Left lung (tissue), 10 donors: Measurements from ENCODE around the gene SETD1B. TPM values are rescaled to one million over a fixed set of nuclear protein-coding genes. Genes with fewer than 3 reads are reported as not detected.

ENCODE experiments used
- ATAC-seq: fragments of 200-7000 bp; cut with Tn5 transposase; one replicate; pipeline ENCODE4 v1.9.1; 2020; ENCODE audit warnings: moderate library complexity
- DNase-seq, 4 donors: peaks; one replicate each; pipeline ENCODE4 v3.0.0-alpha.2; 2013 to 2020
- H3K27ac ChIP-seq, 2 donors: fragments of 200-600 bp; sonication (generic) in 1 of 2; one replicate each; pipeline versions ENCODE4 v1.5.0 to v1.8.0; 2020 to 2021
- H3K27me3 ChIP-seq, 2 donors: fragments of 200-600 bp; sonication (generic) in 1 of 2; one replicate each; pipeline versions ENCODE4 v1.5.0 to v1.8.0; 2020 to 2021
- H3K36me3 ChIP-seq, 2 donors: fragments of 200-600 bp; sonication (generic) in 1 of 2; one replicate each; pipeline versions ENCODE4 v1.5.0 to v1.8.0; 2020 to 2021
- H3K4me1 ChIP-seq, 2 donors: fragments of 200-600 bp; one replicate each; pipeline ENCODE4 v1.8.0; 2021
- H3K4me3 ChIP-seq, 2 donors: fragments of 200-600 bp; sonication (generic) in 1 of 2; one replicate each; pipeline versions ENCODE4 v1.5.0 to v1.8.0; 2020 to 2021; ENCODE audit warnings: mild to moderate bottlenecking in 1 of 2
- H3K9me3 ChIP-seq, 2 donors: fragments of 200-600 bp; sonication (generic) in 1 of 2; one replicate each; pipeline versions ENCODE4 v1.5.0 to v1.8.0; 2020 to 2021
- intact Hi-C, 2 donors: fragments of 100-400 bp; cut with DNase I; formaldehyde crosslinking; loops; one replicate each; pipeline versions ENCODE4 v1.11.2 to v1.14.2; 2022
- polyA plus RNA-seq, 6 donors: library from polyadenylated mRNA; unstranded; fragments of 120-200 nt; gene quantifications; one replicate each; pipeline ENCODE4 v1.2.1, GENCODE V29; 2013; ENCODE audit not compliant: insufficient read length in 6 of 6
- total RNA-seq, 2 donors: library from RNA; stranded (reverse); fragmentation: NEBNext Ultra II Directional; extraction: Animal tissue kit (Norgen Biotek cat#: 25700); gene quantifications; one replicate each; pipeline ENCODE4 v1.2.1, GENCODE V29; 2021
- TF ChIP-seq, protein P1 (sequence below), 2 donors: fragments of 200-600 bp; sonication (generic) in 1 of 2; IDR thresholded peaks; one replicate each; pipeline versions ENCODE4 v1.5.0 to v1.8.0; 2021; ENCODE audit warnings: antibody characterized with exemption in 2 of 2
- donor health status: DM: no; HTN: yes; CAD: no.
- donor health status: DM: no; HTN: no; CAD: no.

The SETD1B gene
- total and polyA plus RNA-seq, 8 donors, result 12.1 to 23.4 (median 16.0) TPM

DNA sequence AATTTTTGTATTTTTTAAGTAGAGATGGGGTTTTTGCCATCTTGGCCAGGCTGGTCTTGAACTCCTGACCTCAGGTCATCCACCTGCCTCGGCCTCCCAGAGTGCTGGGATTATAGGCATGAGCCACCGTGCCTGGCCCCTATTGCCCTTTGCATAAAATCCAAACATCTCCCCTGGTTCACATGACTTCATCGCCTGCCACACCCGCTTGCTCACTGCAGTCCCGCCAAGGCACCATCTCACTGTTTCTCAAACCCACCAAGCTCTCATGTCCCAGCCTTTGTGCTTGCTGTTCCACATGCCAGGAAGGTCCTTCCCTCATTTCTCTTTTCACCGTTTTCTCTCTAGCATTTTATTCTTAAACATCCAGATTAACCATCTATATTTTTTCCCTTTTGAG, 20.0 kb upstream of the SETD1B start:
- no peak overlapping the region for H3K27ac ChIP-seq
- intact Hi-C loops, result no loop called here
- ATAC-seq, result no peak

DNA sequence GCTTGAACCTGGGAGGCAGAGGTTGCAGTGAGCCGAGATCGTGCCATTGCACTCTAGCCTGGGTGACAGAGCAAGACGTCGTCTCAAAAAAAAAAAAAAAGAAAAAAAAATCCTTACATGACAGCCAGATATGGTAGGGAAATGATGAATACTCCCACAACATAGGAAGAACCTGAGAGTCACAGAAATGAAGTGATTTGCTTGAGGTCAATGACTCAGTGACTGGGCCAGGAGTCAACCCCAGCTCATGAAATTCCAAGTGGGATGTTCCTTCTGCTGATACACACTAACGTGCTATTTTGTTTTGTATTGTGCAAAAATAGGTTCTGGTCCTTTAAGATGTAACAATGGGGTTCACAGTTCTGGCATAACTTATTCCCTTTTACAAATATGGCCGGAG, 19.3 kb upstream of the SETD1B start:
- TF ChIP-seq, protein P1, sequence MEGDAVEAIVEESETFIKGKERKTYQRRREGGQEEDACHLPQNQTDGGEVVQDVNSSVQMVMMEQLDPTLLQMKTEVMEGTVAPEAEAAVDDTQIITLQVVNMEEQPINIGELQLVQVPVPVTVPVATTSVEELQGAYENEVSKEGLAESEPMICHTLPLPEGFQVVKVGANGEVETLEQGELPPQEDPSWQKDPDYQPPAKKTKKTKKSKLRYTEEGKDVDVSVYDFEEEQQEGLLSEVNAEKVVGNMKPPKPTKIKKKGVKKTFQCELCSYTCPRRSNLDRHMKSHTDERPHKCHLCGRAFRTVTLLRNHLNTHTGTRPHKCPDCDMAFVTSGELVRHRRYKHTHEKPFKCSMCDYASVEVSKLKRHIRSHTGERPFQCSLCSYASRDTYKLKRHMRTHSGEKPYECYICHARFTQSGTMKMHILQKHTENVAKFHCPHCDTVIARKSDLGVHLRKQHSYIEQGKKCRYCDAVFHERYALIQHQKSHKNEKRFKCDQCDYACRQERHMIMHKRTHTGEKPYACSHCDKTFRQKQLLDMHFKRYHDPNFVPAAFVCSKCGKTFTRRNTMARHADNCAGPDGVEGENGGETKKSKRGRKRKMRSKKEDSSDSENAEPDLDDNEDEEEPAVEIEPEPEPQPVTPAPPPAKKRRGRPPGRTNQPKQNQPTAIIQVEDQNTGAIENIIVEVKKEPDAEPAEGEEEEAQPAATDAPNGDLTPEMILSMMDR (IDR thresholded peaks at IDR 0.05), result no peak
- Histone ChIP-seq H3K4me1 (peaks cover 9 to 62% of the 10 kb centered on the region in 2 donors), H3K27me3 (no peaks in the 10 kb centered on the region), H3K27ac (no peak overlapping the region), H3K9me3 (no peaks in the 10 kb centered on the region), H3K36me3 (peaks cover 0 to 18% of the 10 kb centered on the region in 2 donors), H3K4me3 (no peak overlapping the region)
- DNase-seq, result no peak
- no peak for ATAC-seq
- intact Hi-C loops, result no loop called here

More for the DNA sequence above, 20.0 kb upstream of the SETD1B start:
- peaks cover 7 to 55% of the 10 kb centered on the region in 2 donors for H3K4me1 ChIP-seq
- TF ChIP-seq, protein P1 (IDR thresholded peaks at IDR 0.05), result no peak
- H3K27me3 ChIP-seq, result no peaks in the 10 kb centered on the region
- peaks cover 0 to 25% of the 10 kb centered on the region in 2 donors for H3K36me3 ChIP-seq
- no peaks in the 10 kb centered on the region for H3K9me3 ChIP-seq
- DNase-seq, result no peak
- H3K4me3 ChIP-seq, result no peak overlapping the region

DNA sequence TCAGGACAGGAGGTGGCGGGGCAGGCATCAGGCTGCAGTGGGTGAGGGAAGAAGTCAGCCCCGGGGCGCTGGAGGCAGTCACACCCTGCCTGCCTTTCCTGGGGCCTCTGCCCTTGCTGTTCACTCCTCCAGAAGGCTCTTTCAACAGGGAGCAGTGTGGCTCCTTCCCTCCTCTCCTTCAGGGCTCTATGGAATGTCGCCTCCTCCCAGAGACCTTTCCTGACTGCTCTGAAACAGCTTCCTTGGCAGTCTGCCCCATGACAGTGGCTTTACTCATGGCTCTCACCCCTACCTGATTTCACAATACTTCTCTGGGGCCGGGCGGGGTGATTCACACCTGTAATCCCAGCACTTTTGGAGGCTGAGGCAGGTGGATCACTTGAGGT, 17.4 kb upstream of the SETD1B start:
- H3K27ac ChIP-seq, result peak overlapping the region; percentile 47 to 63
- no peak overlapping the region for H3K4me3 ChIP-seq
- no peaks in the 10 kb centered on the region for H3K27me3 ChIP-seq
- H3K4me1 ChIP-seq, result peaks cover 9 to 76% of the 10 kb centered on the region in 2 donors
- ATAC-seq (peak; percentile 75), DNase-seq (peak in 2 of 4 donors; percentile 76 to 87)
- TF ChIP-seq, protein P1 (IDR thresholded peaks at IDR 0.05), result no peak
- intact Hi-C loops, result no loop called here
- no peaks in the 10 kb centered on the region for H3K36me3 ChIP-seq
- H3K9me3 ChIP-seq, result no peaks in the 10 kb centered on the region

DNA sequence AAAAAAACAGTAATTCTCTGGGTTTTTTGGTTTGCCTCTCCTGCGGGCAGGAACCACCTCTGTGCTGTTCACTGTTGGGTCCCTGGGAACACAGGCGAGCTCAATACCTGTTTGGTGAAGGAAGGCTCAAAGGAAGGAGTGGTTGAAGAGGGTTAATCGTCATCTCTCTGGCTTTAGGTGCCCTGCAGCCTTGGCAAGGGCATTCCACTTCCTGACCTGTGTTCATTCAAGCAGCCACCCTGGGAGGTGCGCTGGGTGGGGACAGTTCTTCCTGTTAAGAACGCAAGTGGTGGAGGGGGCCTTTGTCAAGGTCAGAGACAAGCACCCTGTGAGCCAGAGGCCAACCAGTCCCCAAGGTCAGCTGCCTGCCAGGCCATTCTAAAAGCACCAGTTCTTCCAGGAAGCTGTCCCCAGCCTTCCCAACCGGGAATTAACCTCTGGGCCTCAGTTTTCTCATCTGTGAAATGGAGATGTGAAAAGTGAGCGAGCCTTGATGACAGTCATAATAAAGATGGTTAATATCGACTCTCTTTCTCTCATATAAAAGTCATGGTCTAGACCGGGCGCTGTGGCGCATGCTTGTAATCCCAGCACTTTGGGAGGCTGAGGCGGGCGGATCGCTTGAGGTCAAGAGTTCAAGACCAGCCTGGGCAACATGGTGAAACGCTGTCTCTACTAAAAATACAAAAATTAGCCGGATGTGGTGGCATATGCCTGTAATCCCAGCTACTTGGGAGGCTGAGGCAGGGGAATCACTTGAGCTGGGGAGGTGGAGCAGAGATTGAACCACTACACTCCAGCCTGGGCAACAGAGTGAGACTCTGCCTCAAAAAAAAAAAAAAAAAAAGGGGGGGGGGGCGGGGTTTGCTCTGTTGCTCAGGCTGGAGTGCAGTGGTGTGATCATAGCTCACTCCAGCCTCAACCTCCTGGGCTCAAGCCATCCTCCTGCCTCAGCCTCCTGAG, 16.5 kb upstream of the SETD1B start:
- Histone ChIP-seq H3K4me3 (no peak overlapping the region), H3K27me3 (no peaks in the 10 kb centered on the region), H3K27ac (peak overlapping the region; percentile 47 to 100), H3K36me3 (no peaks in the 10 kb centered on the region), H3K4me1 (peaks cover 5 to 76% of the 10 kb centered on the region in 2 donors), H3K9me3 (no peaks in the 10 kb centered on the region)
- ATAC-seq (peak; percentile 12), DNase-seq (peak in 2 of 4 donors; percentile 71 to 81)
- TF ChIP-seq, protein P1 (IDR thresholded peaks at IDR 0.05), result no peak
- intact Hi-C loops, result no loop called here

DNA sequence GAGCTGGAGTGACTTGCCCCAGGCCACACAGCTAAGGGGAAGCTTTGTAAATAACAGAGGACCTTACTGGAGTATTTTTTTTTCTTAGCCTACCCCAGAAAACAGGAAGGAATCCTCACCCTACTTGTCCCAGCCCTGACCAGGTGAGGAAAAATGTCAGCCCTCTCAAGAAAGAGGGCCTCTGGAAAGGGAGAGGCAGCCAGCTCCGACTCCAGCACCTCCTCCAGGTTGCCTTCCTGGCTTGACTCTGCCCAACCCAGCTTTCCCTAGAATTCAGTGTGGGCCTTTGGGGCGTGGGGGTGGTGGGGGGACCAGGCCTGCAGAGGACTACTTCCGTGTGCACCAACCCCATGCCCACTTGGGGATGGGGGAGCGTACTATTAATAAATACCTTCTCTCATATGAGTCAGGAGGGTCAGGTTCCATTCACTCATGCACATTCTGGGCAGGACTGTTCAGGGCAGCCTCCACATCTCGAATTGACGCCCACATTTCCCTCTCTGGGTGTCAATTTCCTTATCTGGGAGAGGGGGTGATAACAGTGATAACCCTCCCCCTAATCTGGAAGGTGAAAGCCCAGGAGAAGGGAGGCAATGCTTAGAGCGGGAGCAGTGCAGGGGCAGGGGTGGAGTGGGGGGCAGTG, 15.5 kb upstream of the SETD1B start:
- ATAC-seq (no peak), DNase-seq (no peak)
- H3K9me3 ChIP-seq, result no peaks in the 10 kb centered on the region
- no peak overlapping the region for H3K4me3 ChIP-seq
- no peaks in the 10 kb centered on the region for H3K27me3 ChIP-seq
- peak overlapping the region in 1 of 2 donors; percentile 100 for H3K27ac ChIP-seq
- H3K36me3 ChIP-seq, result no peaks in the 10 kb centered on the region
- intact Hi-C loops, result no loop called here
- TF ChIP-seq, protein P1 (IDR thresholded peaks at IDR 0.05), result no peak
- H3K4me1 ChIP-seq, result peaks cover 3 to 79% of the 10 kb centered on the region in 2 donors
